ENCODE data around the gene NOC4L.

DNA sequence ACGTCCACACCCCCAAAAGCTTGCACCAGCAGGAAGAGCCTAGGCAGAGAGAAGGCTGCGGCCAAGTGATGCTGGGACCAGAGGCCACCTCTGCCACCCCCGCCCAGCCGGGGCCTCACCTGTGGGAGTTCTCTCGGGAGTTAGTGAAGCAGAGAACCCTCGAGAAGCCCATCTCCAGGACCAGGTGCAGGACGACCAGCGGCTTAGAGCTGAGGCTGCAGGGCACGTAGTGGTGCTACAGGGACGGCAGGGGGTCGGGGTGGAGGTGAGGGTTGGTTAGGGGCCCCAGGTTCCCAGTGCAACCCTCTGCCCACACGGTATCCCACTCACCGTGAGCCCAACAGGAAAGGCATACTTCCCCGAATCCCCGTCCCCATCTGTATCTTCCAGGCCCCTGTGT lies 3.8 kb upstream of the NOC4L start:
- TF ChIP-seq POLR2A (IDR thresholded peaks at IDR 0.05; ENCODE audit: low read depth) = no peak
- no peak for TF ChIP-seq CTCF (IDR thresholded peaks at IDR 0.05)
- no peak for TF ChIP-seq POLR2AphosphoS5 (IDR thresholded peaks at IDR 0.05)
- no peak for TF ChIP-seq EP300 (IDR thresholded peaks at IDR 0.05)
